IMR-90 (cell line): ENCODE results near the gene SEZ6L. TPM values are rescaled to one million over a fixed set of nuclear protein-coding genes. Genes with fewer than 3 reads are reported as not detected.

Source experiments
- ATAC-seq: fragments of 200-7000 bp; cut with Tn5 transposase; 2 replicates; pipeline ENCODE4 v1.9.1; 2020; ENCODE audit warnings: low read depth, mild to moderate bottlenecking, moderate library complexity
- BruUV-seq: library from RNA; stranded (reverse); fragments of 400-500 nt; replicated peaks from 2 replicates; lab custom pipeline; 2021; lab: Mats Ljungman, UMichigan
- CTCF ChIA-PET: fragments of 300-600 bp; formaldehyde crosslinking; extraction: SDS; loops from one replicate; lab custom pipeline; 2021; ENCODE audit warnings: antibody characterized with exemption; lab: Yijun Ruan, JAX
- POLR2A ChIA-PET: fragments of 300-600 bp; sonication (Branson Sonifier 250); formaldehyde crosslinking; loops from one replicate; lab custom pipeline; 2022; ENCODE audit warnings: antibody characterized with exemption; ENCODE audit not compliant: unreplicated experiment; lab: Charles Lee
- DNase-seq: peaks from one replicate; pipeline ENCODE4 v3.0.0; 2013
- H2AFZ ChIP-seq: replicated peaks from 2 replicates; pipeline ENCODE3; 2013; ENCODE audit warnings: low read length, mild to moderate bottlenecking; ENCODE audit not compliant: poor library complexity
- H2AK5ac ChIP-seq: 2 replicates; pipeline ENCODE4 v1.6.1; 2013; ENCODE audit warnings: low read depth, low read length, inconsistent platforms
- H2AK9ac ChIP-seq: replicated peaks from 2 replicates; pipeline ENCODE3; 2013; ENCODE audit warnings: mild to moderate bottlenecking, low read depth, low read length, moderate library complexity; ENCODE audit not compliant: poor library complexity
- H2BK120ac ChIP-seq: 2 replicates; pipeline ENCODE4 v1.6.1; 2013; ENCODE audit warnings: low read depth, low read length, inconsistent platforms
- H2BK15ac ChIP-seq: 3 replicates; pipeline ENCODE4 v1.6.1; 2013; ENCODE audit warnings: low read depth, low read length, inconsistent platforms
- H2BK20ac ChIP-seq: 2 replicates; pipeline ENCODE4 v1.6.1; 2013; ENCODE audit warnings: low read depth, mild to moderate bottlenecking, inconsistent platforms, low read length, moderate library complexity
- H2BK5ac ChIP-seq: 2 replicates; pipeline ENCODE4 v1.6.1; 2013; ENCODE audit warnings: mild to moderate bottlenecking, low read depth, low read length, inconsistent platforms; ENCODE audit not compliant: poor library complexity, severe bottlenecking
- H3K14ac ChIP-seq: replicated peaks from 2 replicates; pipeline ENCODE4 v1.6.1; 2013; ENCODE audit warnings: low read depth, low read length, inconsistent platforms
- H3K18ac ChIP-seq: 2 replicates; pipeline ENCODE4 v1.6.1; 2013; ENCODE audit warnings: low read depth, low read length, control low read depth
- H3K23ac ChIP-seq: 2 replicates; pipeline ENCODE4 v1.6.1; 2013; ENCODE audit warnings: low read depth, low read length, inconsistent platforms
- H3K27ac ChIP-seq: 2 replicates; pipeline ENCODE4 v1.5.1; 2013; ENCODE audit warnings: mild to moderate bottlenecking, control low read depth, low read length; ENCODE audit not compliant: insufficient read depth
- H3K27me3 ChIP-seq: 2 replicates; pipeline ENCODE4 v1.6.1; 2013; ENCODE audit warnings: low read length; ENCODE audit not compliant: control insufficient read depth, insufficient read depth
- H3K36me3 ChIP-seq: 2 replicates; pipeline ENCODE4 v1.6.1; 2013; ENCODE audit warnings: low read length, mixed read lengths; ENCODE audit not compliant: control insufficient read depth, insufficient read depth
- H3K4ac ChIP-seq: 2 replicates; pipeline ENCODE4 v1.6.1; 2013; ENCODE audit warnings: low read depth, low read length, inconsistent platforms
- H3K4me1 ChIP-seq: 2 replicates; pipeline ENCODE4 v1.6.1; 2013; ENCODE audit warnings: low read length, mixed read lengths; ENCODE audit not compliant: control insufficient read depth, insufficient read depth
- H3K4me2 ChIP-seq: 2 replicates; pipeline ENCODE4 v1.6.1; 2013; ENCODE audit warnings: low read depth, mild to moderate bottlenecking, control low read depth, low read length, moderate library complexity
- H3K4me3 ChIP-seq: 2 replicates; pipeline ENCODE4 v1.5.1; 2013; ENCODE audit warnings: low read depth, mild to moderate bottlenecking, control low read depth, low read length, moderate library complexity; ENCODE audit not compliant: insufficient read depth
- H3K56ac ChIP-seq: 2 replicates; pipeline ENCODE4 v1.6.1; 2013; ENCODE audit warnings: low read length, inconsistent platforms; ENCODE audit not compliant: insufficient read depth; ENCODE audit errors: extremely low read depth
- H3K79me1 ChIP-seq, 2 experiments: 2 replicates each; pipeline ENCODE4 v1.6.1; 2013; ENCODE audit warnings: low read length in 2 of 2, inconsistent platforms in 1 of 2, low read depth in 1 of 2
- H3K9ac ChIP-seq: 2 replicates; pipeline ENCODE4 v1.6.1; 2013; ENCODE audit warnings: low read depth, low read length, control low read depth
- H3K9me1 ChIP-seq: 2 replicates; pipeline ENCODE4 v1.6.1; 2013; ENCODE audit warnings: low read length, inconsistent platforms; ENCODE audit not compliant: insufficient read depth
- H3K9me3 ChIP-seq: 2 replicates; pipeline ENCODE4 v1.6.1; 2013; ENCODE audit warnings: low read length; ENCODE audit not compliant: control insufficient read depth, insufficient read depth
- H4K20me1 ChIP-seq: 2 replicates; pipeline ENCODE4 v1.6.1; 2013; ENCODE audit warnings: low read length, inconsistent platforms; ENCODE audit not compliant: insufficient read depth
- H4K5ac ChIP-seq: 2 replicates; pipeline ENCODE4 v1.6.1; 2013; ENCODE audit warnings: mild to moderate bottlenecking, low read depth, low read length, control low read depth
- H4K8ac ChIP-seq, 2 experiments: 2 replicates each; pipeline ENCODE4 v1.6.1; 2013; ENCODE audit warnings: low read depth in 2 of 2, low read length in 2 of 2, control low read depth in 1 of 2, inconsistent platforms in 1 of 2
- H4K91ac ChIP-seq: 2 replicates; pipeline ENCODE4 v1.6.1; 2013; ENCODE audit warnings: low read depth, low read length, inconsistent platforms; ENCODE audit not compliant: insufficient read depth
- RAD21 ChIP-seq: IDR thresholded peaks from 2 replicates; pipeline ENCODE4 v1.6.1; 2012; ENCODE audit warnings: low read length, improper control_type of control experiment
- SMC3 ChIP-seq: fragments of 150-350 bp; IDR thresholded peaks from 2 replicates; pipeline ENCODE4 v1.6.1; 2016; ENCODE audit warnings: low read depth, mild to moderate bottlenecking, antibody characterized with exemption, low read length, moderate library complexity
- WGBS, 2 experiments: methylation state at CpG; one replicate each; pipeline versions ENCODE4 v1.1.5 to v1.1.7; 2013; ENCODE audit warnings: missing lambda C conversion rate in 2 of 2; ENCODE audit not compliant: insufficient read length in 1 of 2; ENCODE audit errors: extremely low coverage in 2 of 2; 5-methylcytosine and 5-hydroxymethylcytosine counted together
- dilution Hi-C: fragments of 300-500 bp; cut with HindIII; formaldehyde crosslinking; loops from one replicate; pipeline ENCODE4 v1.14.3; 2018; ENCODE audit warnings: low sequenced_read_pairs; ENCODE audit not compliant: unreplicated experiment
- in situ Hi-C: fragments of 300-500 bp; cut with MboI; formaldehyde crosslinking; loops from 3 replicates; pipeline ENCODE4 v1.14.3; 2019; ENCODE audit warnings: low sequenced_read_pairs, inconsistent platforms, mixed read lengths
- intact Hi-C: fragments of 100-400 bp; cut with micrococcal nuclease; formaldehyde crosslinking; loops from 2 replicates; pipeline ENCODE4 v1.10.0; 2022
- polyA plus RNA-seq, 3 experiments: library from polyadenylated mRNA; depleted of rRNA; stranded (reverse); fragments of >200 nt; gene quantifications; 2 replicates each; pipeline ENCODE4 v1.2.3, GENCODE V29; 2012; ENCODE audit warnings: low replicate concordance in 1 of 3
- total RNA-seq: library from RNA; depleted of rRNA; stranded (reverse); fragments of >200 nt; gene quantifications from 2 replicates; pipeline ENCODE4 v1.2.3, GENCODE V29; 2012

SEZ6L gene
- total and polyA plus RNA-seq, 2 of the 4 experiments (the other 2 are of a cell fraction), result not detected

- POLR2A ChIA-PET, result no interaction called here
- dilution Hi-C loops, result no loop called here
Measured at GRCh38 chr22:26234296-26234695, 65.0 kb downstream of the SEZ6L start.

More at GRCh38 chr22:26234296-26234695, 65.0 kb downstream of the SEZ6L start:
- H2BK5ac ChIP-seq, result no peak overlapping the region
- no peak overlapping the region for H2BK20ac ChIP-seq
- no peaks in the 10 kb centered on the region for H3K9me1 ChIP-seq
- no TSS peak for BruUV-seq
- no peak overlapping the region for H3K56ac ChIP-seq
- WGBS, 2 experiments, result no CpG with 5 or more reads among the region's 5 CpGs
- in situ Hi-C loops (no loop called here), intact Hi-C loops (no loop called here)
- no peak overlapping the region for H2AK5ac ChIP-seq
- no peak overlapping the region for H4K5ac ChIP-seq
- no peak overlapping the region for H3K4me3 ChIP-seq
- H3K23ac ChIP-seq, result no peak overlapping the region
- H3K4me2 ChIP-seq, result no peak overlapping the region
- ATAC-seq (no peak), DNase-seq (no peak)
- no peaks in the 10 kb centered on the region for H4K20me1 ChIP-seq
- H3K4me1 ChIP-seq, result no peaks in the 10 kb centered on the region
- TF ChIP-seq RAD21, result no peak
- no peak for TF ChIP-seq SMC3
- H3K27ac ChIP-seq, result no peak overlapping the region
- H2AFZ ChIP-seq, result no peak overlapping the region
- H3K4ac ChIP-seq, result no peak overlapping the region
- no peak overlapping the region for H3K14ac ChIP-seq
- CTCF ChIA-PET, result no interaction called here
- H2BK120ac ChIP-seq, result no peak overlapping the region
- H2BK15ac ChIP-seq, result no peak overlapping the region
- H3K9ac ChIP-seq, result no peak overlapping the region
- H2AK9ac ChIP-seq, result no peak overlapping the region
- H3K79me1 ChIP-seq, result no peaks in the 10 kb centered on the region
- no peak overlapping the region for H4K8ac ChIP-seq
- H4K91ac ChIP-seq, result no peak overlapping the region
- H3K27me3 ChIP-seq, result no peaks in the 10 kb centered on the region
- H3K18ac ChIP-seq, result no peak overlapping the region
- no peaks in the 10 kb centered on the region; the same call in 1 of the 2 replicates for H3K9me3 ChIP-seq
- no peaks in the 10 kb centered on the region for H3K36me3 ChIP-seq
